IMR-90 (cell line): ENCODE results near the gene KRT86. TPM values are rescaled to one million over a fixed set of nuclear protein-coding genes. Genes with fewer than 3 reads are reported as not detected.

Experiments
- ATAC-seq: fragments of 200-7000 bp; cut with Tn5 transposase; 2 replicates; pipeline ENCODE4 v1.9.1; 2020; ENCODE audit warnings: low read depth, mild to moderate bottlenecking, moderate library complexity
- BruUV-seq: library from RNA; stranded (reverse); fragments of 400-500 nt; replicated peaks from 2 replicates; lab custom pipeline; 2021; lab: Mats Ljungman, UMichigan
- CTCF ChIA-PET: fragments of 300-600 bp; formaldehyde crosslinking; extraction: SDS; loops from one replicate; lab custom pipeline; 2021; ENCODE audit warnings: antibody characterized with exemption; lab: Yijun Ruan, JAX
- POLR2A ChIA-PET: fragments of 300-600 bp; sonication (Branson Sonifier 250); formaldehyde crosslinking; loops from one replicate; lab custom pipeline; 2022; ENCODE audit warnings: antibody characterized with exemption; ENCODE audit not compliant: unreplicated experiment; lab: Charles Lee
- DNase-seq: peaks from one replicate; pipeline ENCODE4 v3.0.0; 2013
- H2AFZ ChIP-seq: replicated peaks from 2 replicates; pipeline ENCODE3; 2013; ENCODE audit warnings: low read length, mild to moderate bottlenecking; ENCODE audit not compliant: poor library complexity
- H2AK5ac ChIP-seq: 2 replicates; pipeline ENCODE4 v1.6.1; 2013; ENCODE audit warnings: low read depth, low read length, inconsistent platforms
- H2AK9ac ChIP-seq: replicated peaks from 2 replicates; pipeline ENCODE3; 2013; ENCODE audit warnings: mild to moderate bottlenecking, low read depth, low read length, moderate library complexity; ENCODE audit not compliant: poor library complexity
- H2BK120ac ChIP-seq: 2 replicates; pipeline ENCODE4 v1.6.1; 2013; ENCODE audit warnings: low read depth, low read length, inconsistent platforms
- H2BK15ac ChIP-seq: 3 replicates; pipeline ENCODE4 v1.6.1; 2013; ENCODE audit warnings: low read depth, low read length, inconsistent platforms
- H2BK20ac ChIP-seq: 2 replicates; pipeline ENCODE4 v1.6.1; 2013; ENCODE audit warnings: low read depth, mild to moderate bottlenecking, inconsistent platforms, low read length, moderate library complexity
- H2BK5ac ChIP-seq: 2 replicates; pipeline ENCODE4 v1.6.1; 2013; ENCODE audit warnings: mild to moderate bottlenecking, low read depth, low read length, inconsistent platforms; ENCODE audit not compliant: poor library complexity, severe bottlenecking
- H3K14ac ChIP-seq: replicated peaks from 2 replicates; pipeline ENCODE4 v1.6.1; 2013; ENCODE audit warnings: low read depth, low read length, inconsistent platforms
- H3K18ac ChIP-seq: 2 replicates; pipeline ENCODE4 v1.6.1; 2013; ENCODE audit warnings: low read depth, low read length, control low read depth
- H3K23ac ChIP-seq: 2 replicates; pipeline ENCODE4 v1.6.1; 2013; ENCODE audit warnings: low read depth, low read length, inconsistent platforms
- H3K27ac ChIP-seq: 2 replicates; pipeline ENCODE4 v1.5.1; 2013; ENCODE audit warnings: mild to moderate bottlenecking, control low read depth, low read length; ENCODE audit not compliant: insufficient read depth
- H3K27me3 ChIP-seq: 2 replicates; pipeline ENCODE4 v1.6.1; 2013; ENCODE audit warnings: low read length; ENCODE audit not compliant: control insufficient read depth, insufficient read depth
- H3K36me3 ChIP-seq: 2 replicates; pipeline ENCODE4 v1.6.1; 2013; ENCODE audit warnings: low read length, mixed read lengths; ENCODE audit not compliant: control insufficient read depth, insufficient read depth
- H3K4ac ChIP-seq: 2 replicates; pipeline ENCODE4 v1.6.1; 2013; ENCODE audit warnings: low read depth, low read length, inconsistent platforms
- H3K4me1 ChIP-seq: 2 replicates; pipeline ENCODE4 v1.6.1; 2013; ENCODE audit warnings: low read length, mixed read lengths; ENCODE audit not compliant: control insufficient read depth, insufficient read depth
- H3K4me2 ChIP-seq: 2 replicates; pipeline ENCODE4 v1.6.1; 2013; ENCODE audit warnings: low read depth, mild to moderate bottlenecking, control low read depth, low read length, moderate library complexity
- H3K4me3 ChIP-seq: 2 replicates; pipeline ENCODE4 v1.5.1; 2013; ENCODE audit warnings: low read depth, mild to moderate bottlenecking, control low read depth, low read length, moderate library complexity; ENCODE audit not compliant: insufficient read depth
- H3K56ac ChIP-seq: 2 replicates; pipeline ENCODE4 v1.6.1; 2013; ENCODE audit warnings: low read length, inconsistent platforms; ENCODE audit not compliant: insufficient read depth; ENCODE audit errors: extremely low read depth
- H3K79me1 ChIP-seq, 2 experiments: 2 replicates each; pipeline ENCODE4 v1.6.1; 2013; ENCODE audit warnings: low read length in 2 of 2, inconsistent platforms in 1 of 2, low read depth in 1 of 2
- H3K9ac ChIP-seq: 2 replicates; pipeline ENCODE4 v1.6.1; 2013; ENCODE audit warnings: low read depth, low read length, control low read depth
- H3K9me1 ChIP-seq: 2 replicates; pipeline ENCODE4 v1.6.1; 2013; ENCODE audit warnings: low read length, inconsistent platforms; ENCODE audit not compliant: insufficient read depth
- H3K9me3 ChIP-seq: 2 replicates; pipeline ENCODE4 v1.6.1; 2013; ENCODE audit warnings: low read length; ENCODE audit not compliant: control insufficient read depth, insufficient read depth
- H4K20me1 ChIP-seq: 2 replicates; pipeline ENCODE4 v1.6.1; 2013; ENCODE audit warnings: low read length, inconsistent platforms; ENCODE audit not compliant: insufficient read depth
- H4K5ac ChIP-seq: 2 replicates; pipeline ENCODE4 v1.6.1; 2013; ENCODE audit warnings: mild to moderate bottlenecking, low read depth, low read length, control low read depth
- H4K8ac ChIP-seq, 2 experiments: 2 replicates each; pipeline ENCODE4 v1.6.1; 2013; ENCODE audit warnings: low read depth in 2 of 2, low read length in 2 of 2, control low read depth in 1 of 2, inconsistent platforms in 1 of 2
- H4K91ac ChIP-seq: 2 replicates; pipeline ENCODE4 v1.6.1; 2013; ENCODE audit warnings: low read depth, low read length, inconsistent platforms; ENCODE audit not compliant: insufficient read depth
- BHLHE40 ChIP-seq: fragments of 150-350 bp; IDR thresholded peaks from 2 replicates; pipeline ENCODE4 v1.6.1; 2016; ENCODE audit warnings: mild to moderate bottlenecking, low read depth, low read length
- CEBPB ChIP-seq: IDR thresholded peaks from 2 replicates; pipeline ENCODE4 v1.6.1; 2012; ENCODE audit warnings: low read depth, low read length, improper control_type of control experiment
- CHD1 ChIP-seq: IDR thresholded peaks from 2 replicates; pipeline ENCODE4 v1.6.1; 2012; ENCODE audit warnings: low read depth, low read length, improper control_type of control experiment
- FOS ChIP-seq: fragments of 150-350 bp; IDR thresholded peaks from 2 replicates; pipeline ENCODE4 v1.6.1; 2016; ENCODE audit warnings: low read depth, low read length
- MAFK ChIP-seq: IDR thresholded peaks from 2 replicates; pipeline ENCODE4 v1.6.1; 2012; ENCODE audit warnings: low read depth, low read length, improper control_type of control experiment
- MAZ ChIP-seq: IDR thresholded peaks from 2 replicates; pipeline ENCODE4 v1.6.1; 2012; ENCODE audit warnings: low read depth, mild to moderate bottlenecking, low read length, improper control_type of control experiment, moderate library complexity, borderline replicate concordance
- MXI1 ChIP-seq: IDR thresholded peaks from 2 replicates; pipeline ENCODE4 v1.6.1; 2012; ENCODE audit warnings: low read depth, mild to moderate bottlenecking, low read length, moderate library complexity, borderline replicate concordance
- NFE2L2 ChIP-seq: fragments of 150-350 bp; IDR thresholded peaks from 2 replicates; pipeline ENCODE4 v1.6.1; 2016; ENCODE audit warnings: low read depth, mild to moderate bottlenecking, low read length
- POLR2A ChIP-seq: IDR thresholded peaks from 2 replicates; pipeline ENCODE4 v1.6.1; 2012; ENCODE audit warnings: mild to moderate bottlenecking, low read depth, low read length
- RAD21 ChIP-seq: IDR thresholded peaks from 2 replicates; pipeline ENCODE4 v1.6.1; 2012; ENCODE audit warnings: low read length, improper control_type of control experiment
- RCOR1 ChIP-seq: IDR thresholded peaks from 2 replicates; pipeline ENCODE4 v1.6.1; 2012; ENCODE audit warnings: mild to moderate bottlenecking, low read length, improper control_type of control experiment; ENCODE audit not compliant: insufficient replicate concordance
- RFX5 ChIP-seq: IDR thresholded peaks from 2 replicates; pipeline ENCODE4 v1.8.0; 2012; ENCODE audit warnings: low read depth, mild to moderate bottlenecking, low read length, moderate library complexity
- SMC3 ChIP-seq: fragments of 150-350 bp; IDR thresholded peaks from 2 replicates; pipeline ENCODE4 v1.6.1; 2016; ENCODE audit warnings: low read depth, mild to moderate bottlenecking, antibody characterized with exemption, low read length, moderate library complexity
- WGBS, 2 experiments: methylation state at CpG; one replicate each; pipeline versions ENCODE4 v1.1.5 to v1.1.7; 2013; ENCODE audit warnings: missing lambda C conversion rate in 2 of 2; ENCODE audit not compliant: insufficient read length in 1 of 2; ENCODE audit errors: extremely low coverage in 2 of 2; 5-methylcytosine and 5-hydroxymethylcytosine counted together
- dilution Hi-C: fragments of 300-500 bp; cut with HindIII; formaldehyde crosslinking; loops from one replicate; pipeline ENCODE4 v1.14.3; 2018; ENCODE audit warnings: low sequenced_read_pairs; ENCODE audit not compliant: unreplicated experiment
- in situ Hi-C: fragments of 300-500 bp; cut with MboI; formaldehyde crosslinking; loops from 3 replicates; pipeline ENCODE4 v1.14.3; 2019; ENCODE audit warnings: low sequenced_read_pairs, inconsistent platforms, mixed read lengths
- intact Hi-C: fragments of 100-400 bp; cut with micrococcal nuclease; formaldehyde crosslinking; loops from 2 replicates; pipeline ENCODE4 v1.10.0; 2022
- polyA plus RNA-seq, 3 experiments: library from polyadenylated mRNA; depleted of rRNA; stranded (reverse); fragments of >200 nt; gene quantifications; 2 replicates each; pipeline ENCODE4 v1.2.3, GENCODE V29; 2012; ENCODE audit warnings: low replicate concordance in 1 of 3
- total RNA-seq: library from RNA; depleted of rRNA; stranded (reverse); fragments of >200 nt; gene quantifications from 2 replicates; pipeline ENCODE4 v1.2.3, GENCODE V29; 2012
- TF ChIP-seq, protein P1 (sequence below): conservative IDR thresholded peaks from 2 replicates; pipeline ENCODE4 v1.5.1; 2012; ENCODE audit warnings: mild to moderate bottlenecking, low read depth, low read length, improper control_type of control experiment
- TF ChIP-seq, protein P2 (sequence below): fragments of 150-350 bp; IDR thresholded peaks from 2 replicates; pipeline ENCODE4 v1.6.1; 2016; ENCODE audit warnings: low read depth, mild to moderate bottlenecking, low read length, moderate library complexity, borderline replicate concordance
- TF ChIP-seq, protein P3 (sequence below): fragments of 150-350 bp; IDR thresholded peaks from 2 replicates; pipeline ENCODE4 v1.6.1; 2017; ENCODE audit warnings: mild to moderate bottlenecking, antibody characterized with exemption, low read length, low read depth

KRT86 gene
- total and polyA plus RNA-seq, 2 of the 4 experiments (the other 2 are of a cell fraction) = not detected

DNA sequence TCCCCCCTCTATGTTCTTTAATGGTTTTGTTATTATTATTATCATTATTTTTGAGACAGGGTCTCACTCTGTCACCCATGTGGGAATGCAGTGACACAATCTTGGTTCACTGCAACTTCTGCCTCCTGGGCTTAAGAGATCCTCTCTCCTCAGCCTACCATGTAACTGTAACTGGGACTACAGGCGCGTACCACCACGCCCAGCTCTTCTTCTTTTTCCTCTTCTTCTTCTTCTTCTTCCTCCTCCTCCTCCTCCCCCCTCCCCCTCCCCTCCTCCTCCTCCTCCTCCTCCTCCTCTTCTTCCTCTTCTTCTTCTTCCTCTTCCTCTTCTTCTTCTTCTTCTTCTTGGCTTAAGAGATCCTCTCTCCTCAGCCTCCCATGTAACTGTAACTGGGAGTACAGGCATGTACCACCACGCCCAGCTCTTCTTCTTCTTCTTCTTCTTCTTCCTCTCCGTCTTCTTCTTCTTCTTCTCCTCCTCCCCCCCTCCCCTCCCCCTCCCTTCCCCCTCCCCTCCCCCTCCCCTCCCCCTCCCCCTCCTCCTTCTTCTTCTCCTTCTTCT is 46.8 kb upstream of the KRT86 start:
- no TSS peak for BruUV-seq
- dilution Hi-C loops (no loop called here), intact Hi-C loops (no loop called here), in situ Hi-C loops (no loop called here)
- ChIA-PET CTCF (no interaction called here), POLR2A (no interaction called here)
- Histone ChIP-seq H3K4me2 (no peak overlapping the region), H4K20me1 (no peaks in the 10 kb centered on the region), H3K27ac (no peak overlapping the region), H2BK15ac (peak overlapping the region; percentile 68; the same call in 1 of the 3 replicates), H3K56ac (no peak overlapping the region), H3K36me3 (no peaks in the 10 kb centered on the region), H2AFZ (no peak overlapping the region), H3K4me1 (peaks cover 27% of the 10 kb centered on the region), H3K18ac (no peak overlapping the region), H3K9me3 (peaks cover 2% of the 10 kb centered on the region), H3K23ac (no peak overlapping the region), H4K5ac (no peak overlapping the region), H2BK5ac (no peak overlapping the region), H4K8ac (no peak overlapping the region), H3K9ac (no peak overlapping the region), H3K27me3 (no peaks in the 10 kb centered on the region), H3K4ac (no peak overlapping the region), H2AK5ac (peak overlapping the region; percentile 20; the same call in 1 of the 2 replicates), H3K4me3 (no peak overlapping the region), H3K79me1 (peaks cover 0 to 17% of the 10 kb centered on the region in 2 experiments; a peak in 2 of 4 replicates), H2BK20ac (no peak overlapping the region), H2AK9ac (no peak overlapping the region), H4K91ac (no peak overlapping the region), H3K14ac (no peak overlapping the region), H3K9me1 (peaks cover 36% of the 10 kb centered on the region), H2BK120ac (peak overlapping the region; percentile 16; the same call in 1 of the 2 replicates)
- WGBS, 2 experiments = no CpG with 5 or more reads among the region's 5 CpGs
- TF ChIP-seq RAD21 = no peak
- TF ChIP-seq POLR2A = no peak
- TF ChIP-seq MAFK = no peak
- TF ChIP-seq MAZ = no peak
- TF ChIP-seq RCOR1 = no peak
- TF ChIP-seq, protein P1, sequence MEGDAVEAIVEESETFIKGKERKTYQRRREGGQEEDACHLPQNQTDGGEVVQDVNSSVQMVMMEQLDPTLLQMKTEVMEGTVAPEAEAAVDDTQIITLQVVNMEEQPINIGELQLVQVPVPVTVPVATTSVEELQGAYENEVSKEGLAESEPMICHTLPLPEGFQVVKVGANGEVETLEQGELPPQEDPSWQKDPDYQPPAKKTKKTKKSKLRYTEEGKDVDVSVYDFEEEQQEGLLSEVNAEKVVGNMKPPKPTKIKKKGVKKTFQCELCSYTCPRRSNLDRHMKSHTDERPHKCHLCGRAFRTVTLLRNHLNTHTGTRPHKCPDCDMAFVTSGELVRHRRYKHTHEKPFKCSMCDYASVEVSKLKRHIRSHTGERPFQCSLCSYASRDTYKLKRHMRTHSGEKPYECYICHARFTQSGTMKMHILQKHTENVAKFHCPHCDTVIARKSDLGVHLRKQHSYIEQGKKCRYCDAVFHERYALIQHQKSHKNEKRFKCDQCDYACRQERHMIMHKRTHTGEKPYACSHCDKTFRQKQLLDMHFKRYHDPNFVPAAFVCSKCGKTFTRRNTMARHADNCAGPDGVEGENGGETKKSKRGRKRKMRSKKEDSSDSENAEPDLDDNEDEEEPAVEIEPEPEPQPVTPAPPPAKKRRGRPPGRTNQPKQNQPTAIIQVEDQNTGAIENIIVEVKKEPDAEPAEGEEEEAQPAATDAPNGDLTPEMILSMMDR = no peak
- no peak for TF ChIP-seq RFX5
- TF ChIP-seq, protein P2, sequence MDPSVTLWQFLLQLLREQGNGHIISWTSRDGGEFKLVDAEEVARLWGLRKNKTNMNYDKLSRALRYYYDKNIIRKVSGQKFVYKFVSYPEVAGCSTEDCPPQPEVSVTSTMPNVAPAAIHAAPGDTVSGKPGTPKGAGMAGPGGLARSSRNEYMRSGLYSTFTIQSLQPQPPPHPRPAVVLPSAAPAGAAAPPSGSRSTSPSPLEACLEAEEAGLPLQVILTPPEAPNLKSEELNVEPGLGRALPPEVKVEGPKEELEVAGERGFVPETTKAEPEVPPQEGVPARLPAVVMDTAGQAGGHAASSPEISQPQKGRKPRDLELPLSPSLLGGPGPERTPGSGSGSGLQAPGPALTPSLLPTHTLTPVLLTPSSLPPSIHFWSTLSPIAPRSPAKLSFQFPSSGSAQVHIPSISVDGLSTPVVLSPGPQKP = no peak
- TF ChIP-seq CEBPB = no peak
- no peak for TF ChIP-seq MXI1
- no peak for TF ChIP-seq FOS
- TF ChIP-seq, protein P3, sequence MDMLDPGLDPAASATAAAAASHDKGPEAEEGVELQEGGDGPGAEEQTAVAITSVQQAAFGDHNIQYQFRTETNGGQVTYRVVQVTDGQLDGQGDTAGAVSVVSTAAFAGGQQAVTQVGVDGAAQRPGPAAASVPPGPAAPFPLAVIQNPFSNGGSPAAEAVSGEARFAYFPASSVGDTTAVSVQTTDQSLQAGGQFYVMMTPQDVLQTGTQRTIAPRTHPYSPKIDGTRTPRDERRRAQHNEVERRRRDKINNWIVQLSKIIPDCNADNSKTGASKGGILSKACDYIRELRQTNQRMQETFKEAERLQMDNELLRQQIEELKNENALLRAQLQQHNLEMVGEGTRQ = no peak
- no peak for TF ChIP-seq BHLHE40
- no peak for TF ChIP-seq CHD1
- TF ChIP-seq NFE2L2 = no peak
- no peak for TF ChIP-seq SMC3
- ATAC-seq = no peak
- DNase-seq = no peak
